ENCODE results near the gene F2RL3.

DNA sequence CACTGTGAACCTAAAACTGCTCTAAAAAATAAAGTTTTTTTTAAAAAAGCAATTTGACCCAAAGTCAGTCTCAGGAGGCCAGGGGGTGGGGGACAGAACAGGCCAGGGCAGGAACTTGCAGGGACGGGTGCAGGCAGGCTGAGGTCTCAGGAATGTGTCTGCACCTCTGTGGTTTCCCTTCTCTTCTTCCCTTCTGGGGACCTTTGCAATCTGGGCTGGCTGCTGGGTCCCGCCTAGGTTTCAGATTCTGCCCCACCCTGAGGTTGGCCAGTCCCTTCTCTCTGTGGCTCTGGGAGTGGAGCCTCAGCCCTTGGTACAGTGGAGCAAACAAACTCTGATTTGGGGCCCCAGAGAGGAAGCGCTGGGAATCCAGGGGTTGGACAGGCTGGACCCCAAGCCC is 5.3 kb upstream of the F2RL3 start:
- TF ChIP-seq POLR2A (IDR thresholded peaks at IDR 0.05; ENCODE audit: low read length) (no peak), GATA1 (IDR thresholded peaks at IDR 0.05; ENCODE audit: low read depth, low read length) (no peak)
